Left ventricle myocardium inferior (tissue), 1 donor: Measurements from ENCODE around the gene SPECC1. TPM values are rescaled to one million over a fixed set of nuclear protein-coding genes. Genes with fewer than 3 reads are reported as not detected.
A peak's percentile ranks its signal among the peaks of the same experiment; 100 is the strongest.

Source experiments
- DNase-seq: peaks from one replicate; pipeline ENCODE4 v3.0.0-alpha.2; 2020
- H3K27ac ChIP-seq: fragments of 200-600 bp; replicated peaks from 2 replicates; pipeline ENCODE4 v1.8.0; 2021
- H3K27me3 ChIP-seq: fragments of 200-600 bp; 2 replicates; pipeline ENCODE4 v1.8.0; 2021; ENCODE audit warnings: low read depth
- H3K36me3 ChIP-seq: fragments of 200-600 bp; 2 replicates; pipeline ENCODE4 v1.8.0; 2021
- H3K4me1 ChIP-seq: fragments of 200-600 bp; 2 replicates; pipeline ENCODE4 v1.8.0; 2021
- H3K4me3 ChIP-seq: fragments of 200-600 bp; 2 replicates; pipeline ENCODE4 v1.8.0; 2021; ENCODE audit warnings: mild to moderate bottlenecking, moderate library complexity
- H3K9me3 ChIP-seq: fragments of 200-600 bp; replicated peaks from 2 replicates; pipeline ENCODE4 v1.8.0; 2021
- intact Hi-C: fragments of 100-400 bp; cut with micrococcal nuclease; formaldehyde crosslinking; loops from one replicate; pipeline ENCODE4 v1.11.0; 2022
- total RNA-seq: library from RNA; stranded (reverse); fragmentation: NEBNext Ultra II Directional; extraction: Animal tissue kit (Norgen Biotek cat#: 25700); gene quantifications from one replicate; pipeline ENCODE4 v1.2.1, GENCODE V29; 2021
- TF ChIP-seq, protein P1 (sequence below): fragments of 200-600 bp; IDR thresholded peaks from 2 replicates; pipeline ENCODE4 v1.8.0; 2021; ENCODE audit warnings: antibody characterized with exemption, mild to moderate bottlenecking, borderline replicate concordance
- donor health status: DM: no; HTN: yes; CAD: no; lungs with severe emphysema.

The SPECC1 gene
- total RNA-seq, 1 donor from 2014 or later, result 10.6 TPM

DNA sequence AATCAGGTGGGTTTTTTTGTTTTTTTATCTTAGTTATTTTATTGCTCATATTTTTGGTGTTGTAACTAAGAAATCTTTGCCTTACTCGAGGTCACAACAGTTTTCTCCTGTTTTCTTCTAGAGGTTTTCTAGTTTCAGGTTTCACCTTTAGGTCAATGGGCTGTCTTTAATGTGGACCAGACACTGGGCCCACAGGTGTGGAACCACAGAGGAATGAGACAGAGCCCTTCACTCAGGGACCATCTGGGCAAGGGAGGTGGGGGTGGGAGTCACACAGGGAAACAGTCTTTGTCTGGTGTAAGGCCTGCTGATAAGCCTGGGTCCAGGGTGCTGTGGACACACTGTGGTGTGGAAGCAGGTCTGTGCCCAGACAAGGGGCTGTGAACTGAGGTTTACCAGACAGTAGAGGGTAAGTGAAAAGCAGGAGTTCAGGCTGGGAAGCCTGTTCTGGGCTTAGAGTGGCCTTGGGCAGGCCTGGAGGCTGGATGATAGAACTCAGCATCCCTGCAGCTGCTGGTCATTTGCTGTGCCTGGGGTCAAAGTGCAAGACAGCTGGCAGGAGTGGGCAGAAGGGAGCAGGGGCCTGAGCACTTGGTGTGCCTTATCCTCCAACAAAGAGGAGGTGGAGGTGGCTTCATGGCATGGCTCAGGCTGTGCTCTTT, 75.6 kb downstream of the SPECC1 start:
- TF ChIP-seq, protein P1, sequence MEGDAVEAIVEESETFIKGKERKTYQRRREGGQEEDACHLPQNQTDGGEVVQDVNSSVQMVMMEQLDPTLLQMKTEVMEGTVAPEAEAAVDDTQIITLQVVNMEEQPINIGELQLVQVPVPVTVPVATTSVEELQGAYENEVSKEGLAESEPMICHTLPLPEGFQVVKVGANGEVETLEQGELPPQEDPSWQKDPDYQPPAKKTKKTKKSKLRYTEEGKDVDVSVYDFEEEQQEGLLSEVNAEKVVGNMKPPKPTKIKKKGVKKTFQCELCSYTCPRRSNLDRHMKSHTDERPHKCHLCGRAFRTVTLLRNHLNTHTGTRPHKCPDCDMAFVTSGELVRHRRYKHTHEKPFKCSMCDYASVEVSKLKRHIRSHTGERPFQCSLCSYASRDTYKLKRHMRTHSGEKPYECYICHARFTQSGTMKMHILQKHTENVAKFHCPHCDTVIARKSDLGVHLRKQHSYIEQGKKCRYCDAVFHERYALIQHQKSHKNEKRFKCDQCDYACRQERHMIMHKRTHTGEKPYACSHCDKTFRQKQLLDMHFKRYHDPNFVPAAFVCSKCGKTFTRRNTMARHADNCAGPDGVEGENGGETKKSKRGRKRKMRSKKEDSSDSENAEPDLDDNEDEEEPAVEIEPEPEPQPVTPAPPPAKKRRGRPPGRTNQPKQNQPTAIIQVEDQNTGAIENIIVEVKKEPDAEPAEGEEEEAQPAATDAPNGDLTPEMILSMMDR, result no peak
- intact Hi-C loops, result no loop called here

DNA sequence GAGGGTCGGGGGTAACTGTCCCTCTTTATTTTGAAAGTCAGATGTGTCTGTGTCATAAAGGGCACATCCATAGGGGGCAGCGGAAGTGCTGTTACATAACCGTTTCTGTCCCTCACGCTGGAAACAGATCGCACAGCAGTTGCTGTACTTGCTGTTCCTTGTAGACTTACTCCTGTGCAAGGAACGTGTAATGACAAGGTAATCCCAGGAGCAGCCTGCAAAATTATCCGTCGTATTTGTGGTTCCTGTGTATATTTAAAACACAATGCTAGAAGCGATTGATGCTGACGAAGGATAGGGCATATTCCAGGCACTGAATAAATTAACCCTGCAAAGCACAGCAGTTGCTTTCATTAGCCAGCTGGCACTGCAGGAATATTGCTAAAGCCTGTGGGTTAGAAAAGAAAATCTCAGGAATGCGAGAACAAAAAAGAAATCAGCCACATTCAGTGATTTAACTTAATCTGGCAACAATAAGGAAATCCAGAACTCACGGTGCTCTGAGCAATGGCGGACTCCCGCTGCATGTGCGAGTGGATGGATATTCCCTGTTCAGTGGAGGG, 76.2 kb downstream of the SPECC1 start:
- H3K9me3 ChIP-seq, result no peaks in the 10 kb centered on the region
- H3K4me1 ChIP-seq, result peaks cover 49% of the 10 kb centered on the region
- no peak for DNase-seq
- no peaks in the 10 kb centered on the region for H3K36me3 ChIP-seq
- intact Hi-C loops, result no loop called here
- H3K27ac ChIP-seq, result peak overlapping the region; percentile 95
- TF ChIP-seq, protein P1, result no peak
- no peak overlapping the region for H3K4me3 ChIP-seq
- H3K27me3 ChIP-seq, result no peaks in the 10 kb centered on the region

More for the DNA sequence above, 75.6 kb downstream of the SPECC1 start:
- Histone ChIP-seq H3K4me1 (peaks cover 43% of the 10 kb centered on the region), H3K27me3 (no peaks in the 10 kb centered on the region), H3K36me3 (no peaks in the 10 kb centered on the region), H3K9me3 (no peaks in the 10 kb centered on the region), H3K27ac (peak overlapping the region; percentile 95), H3K4me3 (no peak overlapping the region)
- DNase-seq, result no peak

DNA sequence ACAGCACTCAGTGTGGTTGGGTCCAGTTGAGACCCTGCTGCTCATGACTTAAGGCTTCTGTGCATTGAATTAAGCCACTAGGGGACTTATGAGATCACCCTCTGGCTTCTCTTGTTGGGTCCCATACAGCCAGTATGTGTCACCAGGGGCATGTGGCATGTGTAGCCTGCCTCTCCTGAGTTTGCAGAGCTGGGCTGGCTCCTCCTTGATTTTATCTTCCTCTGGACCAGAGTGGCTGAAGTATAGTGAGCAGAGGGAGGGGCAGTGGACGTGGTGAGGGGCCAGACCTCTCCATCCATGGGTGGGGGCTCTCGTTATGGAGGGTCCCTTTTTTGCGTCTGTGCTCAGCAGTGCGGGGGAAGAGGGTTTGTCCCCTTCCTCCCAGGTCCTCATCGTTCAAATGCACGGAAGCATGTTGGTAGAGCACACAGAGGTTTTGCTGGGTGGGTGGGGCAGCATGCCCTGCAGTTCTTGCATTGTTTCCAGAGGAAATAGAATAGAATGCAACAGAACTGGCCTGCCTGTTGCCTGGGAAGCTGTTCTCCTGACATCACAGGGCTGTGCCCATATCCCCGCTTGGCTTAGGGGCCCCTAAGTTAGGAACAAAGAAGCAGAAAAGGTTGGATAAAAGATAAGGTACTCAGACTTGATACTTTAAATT, 77.4 kb downstream of the SPECC1 start:
- intact Hi-C loops, result no loop called here
- H3K4me1 ChIP-seq, result peaks cover 60% of the 10 kb centered on the region
- H3K36me3 ChIP-seq, result no peaks in the 10 kb centered on the region
- H3K27ac ChIP-seq, result peak overlapping the region; percentile 95
- no peaks in the 10 kb centered on the region for H3K9me3 ChIP-seq
- no peaks in the 10 kb centered on the region for H3K27me3 ChIP-seq
- TF ChIP-seq, protein P1, result peak; percentile 30
- DNase-seq, result no peak
- H3K4me3 ChIP-seq, result no peak overlapping the region

DNA sequence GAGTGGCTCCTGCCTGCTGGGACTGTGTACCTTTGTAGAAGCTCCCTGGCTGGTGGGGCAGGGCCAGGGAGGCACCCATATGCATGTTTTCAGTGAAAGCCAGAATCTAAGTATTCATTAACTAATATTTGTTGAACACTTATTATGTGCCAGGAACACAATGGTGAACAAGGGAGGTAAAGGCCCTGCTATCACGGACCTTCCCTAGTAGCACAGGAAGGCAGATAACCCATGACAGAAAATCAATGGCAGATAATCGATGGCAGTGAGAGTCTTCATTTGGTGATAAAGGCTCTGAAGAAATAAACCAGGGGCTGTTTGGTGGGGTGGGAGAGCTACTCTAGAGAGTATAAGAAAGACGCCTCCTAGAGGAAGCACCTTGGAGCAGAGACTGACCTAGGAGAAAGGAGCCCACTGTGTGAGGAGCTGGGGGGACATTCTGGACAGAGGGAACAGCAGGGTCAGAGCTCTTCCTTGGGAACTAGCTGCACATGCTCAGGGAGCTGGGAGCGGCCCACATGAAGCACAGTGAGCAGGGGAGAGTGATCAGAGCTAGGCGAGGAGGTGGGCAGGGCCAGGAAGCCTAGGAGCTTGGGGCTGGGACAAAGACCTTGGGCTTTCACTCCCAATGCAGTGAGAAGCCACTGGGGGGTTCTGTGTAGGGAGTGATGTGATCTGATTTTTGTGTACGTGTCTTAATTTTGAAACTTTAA, 78.5 kb downstream of the SPECC1 start:
- no peak for DNase-seq
- H3K4me1 ChIP-seq, result peaks cover 71% of the 10 kb centered on the region
- H3K27ac ChIP-seq, result peak overlapping the region; percentile 95
- no peak overlapping the region for H3K4me3 ChIP-seq
- TF ChIP-seq, protein P1, result no peak
- no peaks in the 10 kb centered on the region for H3K27me3 ChIP-seq
- no peaks in the 10 kb centered on the region for H3K9me3 ChIP-seq
- no peaks in the 10 kb centered on the region for H3K36me3 ChIP-seq
- intact Hi-C loops, result no loop called here

DNA sequence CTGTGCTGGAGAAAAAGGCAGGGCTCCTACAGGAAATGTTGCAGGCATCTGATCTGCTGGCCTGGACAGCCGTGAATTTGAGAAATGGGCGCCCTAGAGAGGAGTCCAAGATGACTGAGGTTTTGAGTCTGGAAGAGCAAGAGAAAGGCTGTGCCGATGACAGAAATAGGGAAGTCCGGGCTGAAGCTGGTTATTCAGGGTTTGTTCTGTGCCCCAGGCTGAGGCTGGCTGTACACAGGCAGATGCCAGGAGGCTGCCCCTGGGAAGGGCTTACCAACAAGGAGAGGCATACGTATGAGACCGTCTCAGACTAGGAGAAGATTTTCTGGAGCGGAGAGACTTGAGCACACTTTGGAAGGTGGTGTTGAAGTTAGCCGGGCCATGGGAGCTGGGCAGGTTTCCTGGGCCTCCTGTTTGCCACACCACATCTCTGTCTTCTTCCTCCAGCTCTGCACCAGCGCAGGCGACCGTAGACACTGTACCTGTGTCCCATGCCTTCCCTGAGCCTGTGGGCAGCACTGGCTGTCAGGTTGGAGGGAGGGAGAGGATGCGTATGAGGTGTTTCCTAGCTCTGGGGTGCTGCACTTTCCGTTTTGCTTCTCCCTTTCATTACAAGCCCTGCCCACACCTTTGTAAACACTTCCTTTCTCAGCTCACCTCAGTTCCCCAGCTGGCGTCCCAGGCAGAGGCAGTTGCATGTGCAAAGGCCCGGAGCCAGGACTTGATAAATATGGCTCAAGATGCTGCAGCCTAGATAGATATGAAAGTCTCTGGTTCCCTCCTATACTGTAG, 80.8 kb downstream of the SPECC1 start:
- Histone ChIP-seq H3K27ac (peak overlapping the region; percentile 95), H3K4me3 (no peak overlapping the region), H3K36me3 (no peaks in the 10 kb centered on the region), H3K9me3 (no peaks in the 10 kb centered on the region), H3K27me3 (no peaks in the 10 kb centered on the region), H3K4me1 (peaks cover 87% of the 10 kb centered on the region)
- DNase-seq, result no peak
- TF ChIP-seq, protein P1, result no peak
- intact Hi-C loops, result no loop called here
